BJ (cell line): ENCODE measurements around the gene FAM153A. TPM values are rescaled to one million over a fixed set of nuclear protein-coding genes. Genes with fewer than 3 reads are reported as not detected.
"Not testable (repeated sequence)": the region's sequence is repeated elsewhere in the genome, so short reads cannot be mapped to it uniquely, and the experiment has no call there.

ENCODE experiments used
- CTCF ChIA-PET: fragments of 350-600 bp; formaldehyde crosslinking; extraction: SDS; loops from one replicate; lab custom pipeline; 2021; ENCODE audit warnings: antibody characterized with exemption, inconsistent platforms; lab: Yijun Ruan, JAX
- POLR2A ChIA-PET: fragments of 300-600 bp; sonication (Branson Sonifier 250); formaldehyde crosslinking; extraction: SDS; loops from one replicate; lab custom pipeline; 2021; ENCODE audit warnings: antibody characterized with exemption; lab: Charles Lee
- DNase-seq: peaks from one replicate; pipeline ENCODE4 v3.0.0-alpha.2; 2011; ENCODE audit warnings: low read depth
- H3K27me3 ChIP-seq: 2 replicates; pipeline ENCODE4 v1.6.0; 2011; ENCODE audit warnings: low read length; ENCODE audit not compliant: control insufficient read depth, insufficient read depth
- H3K36me3 ChIP-seq: 2 replicates; pipeline ENCODE4 v1.5.1; 2011; ENCODE audit warnings: low read length; ENCODE audit not compliant: control insufficient read depth, insufficient read depth
- H3K4me3 ChIP-seq: 2 replicates; pipeline ENCODE4 v1.5.1; 2011; ENCODE audit warnings: low read depth, mild to moderate bottlenecking, control low read depth, low read length
- polyA plus RNA-seq: library from polyadenylated mRNA; depleted of rRNA; stranded (reverse); fragments of >200 nt; gene quantifications from 2 replicates; pipeline ENCODE4 v1.2.3, GENCODE V29; 2011; rRNA removed

FAM153A gene
- polyA plus RNA-seq, 1 experiment, result not detected

DNA sequence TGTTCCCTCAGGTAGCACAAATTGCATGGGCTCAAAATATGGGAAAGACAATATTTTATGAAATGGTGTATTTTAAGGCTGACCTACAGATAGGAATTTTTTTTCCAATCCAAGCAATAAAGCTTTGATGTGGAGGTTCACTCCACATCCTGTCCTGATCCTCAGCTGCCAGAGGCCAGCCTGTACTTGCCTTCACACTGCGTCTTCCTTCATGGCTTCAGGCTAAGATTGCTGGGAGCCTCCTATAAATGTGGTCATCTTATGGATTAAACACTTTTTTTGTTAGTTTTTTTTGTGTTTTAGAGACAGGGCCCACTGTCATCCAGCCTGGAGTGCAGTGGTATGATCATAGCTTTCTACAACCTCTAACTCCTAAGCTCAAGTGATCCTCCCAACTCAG lies 67.3 kb downstream of the FAM153A start:
- DNase-seq, CTCF ChIA-PET, H3K4me3 ChIP-seq, POLR2A ChIA-PET, H3K36me3 ChIP-seq, H3K27me3 ChIP-seq: not testable (repeated sequence)

DNA sequence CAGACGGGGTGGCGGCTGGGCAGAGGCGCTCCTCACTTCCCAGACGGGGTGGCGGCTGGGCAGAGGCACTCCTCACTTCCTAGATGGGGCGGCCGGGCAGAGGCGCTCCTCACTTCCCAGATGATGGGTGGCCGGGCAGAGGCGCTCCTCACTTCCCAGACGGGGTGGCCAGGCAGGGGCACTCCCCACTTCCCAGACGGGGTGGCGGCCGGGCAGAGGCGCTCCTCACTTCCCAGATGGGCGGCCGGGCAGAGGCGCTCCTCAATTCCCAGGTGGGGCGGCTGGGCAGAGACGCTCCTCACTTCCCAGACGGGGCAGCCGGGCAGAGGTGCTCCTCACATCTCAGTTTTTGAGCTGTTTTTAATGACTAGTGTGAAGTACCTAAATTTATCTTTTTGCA lies 86.6 kb downstream of the FAM153A start:
- H3K27me3 ChIP-seq, H3K4me3 ChIP-seq, POLR2A ChIA-PET, H3K36me3 ChIP-seq, DNase-seq, CTCF ChIA-PET: not testable (repeated sequence)

DNA sequence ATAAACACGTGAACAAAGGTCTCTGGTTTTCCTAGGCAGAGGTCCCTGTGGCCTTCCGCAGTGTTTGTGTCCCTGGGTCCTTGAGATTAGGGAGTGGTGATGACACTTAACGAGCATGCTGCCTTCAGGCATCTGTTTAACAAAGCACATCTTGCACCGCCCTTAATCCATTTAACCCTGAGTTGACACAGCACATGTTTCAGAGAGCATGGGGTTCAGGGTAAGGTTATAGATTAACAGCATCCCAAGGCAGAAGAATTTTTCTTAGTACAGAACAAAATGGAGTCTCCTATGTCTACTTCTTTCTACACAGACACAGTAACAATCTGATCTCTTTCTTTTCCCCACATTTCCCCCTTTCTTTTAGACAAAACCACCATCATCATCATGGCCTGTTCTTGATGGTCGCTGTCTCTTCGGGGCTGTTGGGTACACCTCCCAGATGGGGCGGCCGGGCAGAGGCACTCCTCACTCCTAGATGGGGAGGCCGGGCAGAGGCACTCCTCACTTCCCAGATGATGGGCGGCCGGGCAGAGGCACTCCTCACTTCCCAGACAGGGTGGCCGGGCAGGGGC lies 87.3 kb downstream of the FAM153A start:
- H3K27me3 ChIP-seq, POLR2A ChIA-PET, H3K36me3 ChIP-seq, CTCF ChIA-PET, H3K4me3 ChIP-seq, DNase-seq: not testable (repeated sequence)

DNA sequence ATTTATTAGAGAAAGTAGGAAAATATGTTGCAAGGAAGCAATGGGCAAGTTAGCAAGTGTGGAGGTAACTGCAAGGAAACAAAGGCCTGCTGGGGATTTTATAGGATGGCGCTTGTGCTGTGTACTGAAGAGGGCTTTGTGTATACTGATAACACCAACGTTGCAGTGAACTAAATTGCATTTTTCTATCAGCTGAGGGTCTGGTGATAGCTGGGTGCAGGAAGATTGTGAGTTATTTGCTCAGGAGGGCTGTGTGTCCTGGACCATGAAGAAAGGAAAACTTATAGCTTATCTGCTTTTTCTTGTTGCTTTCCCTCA lies 88.2 kb downstream of the FAM153A start:
- CTCF ChIA-PET, H3K4me3 ChIP-seq, H3K36me3 ChIP-seq: not testable (repeated sequence)

DNA sequence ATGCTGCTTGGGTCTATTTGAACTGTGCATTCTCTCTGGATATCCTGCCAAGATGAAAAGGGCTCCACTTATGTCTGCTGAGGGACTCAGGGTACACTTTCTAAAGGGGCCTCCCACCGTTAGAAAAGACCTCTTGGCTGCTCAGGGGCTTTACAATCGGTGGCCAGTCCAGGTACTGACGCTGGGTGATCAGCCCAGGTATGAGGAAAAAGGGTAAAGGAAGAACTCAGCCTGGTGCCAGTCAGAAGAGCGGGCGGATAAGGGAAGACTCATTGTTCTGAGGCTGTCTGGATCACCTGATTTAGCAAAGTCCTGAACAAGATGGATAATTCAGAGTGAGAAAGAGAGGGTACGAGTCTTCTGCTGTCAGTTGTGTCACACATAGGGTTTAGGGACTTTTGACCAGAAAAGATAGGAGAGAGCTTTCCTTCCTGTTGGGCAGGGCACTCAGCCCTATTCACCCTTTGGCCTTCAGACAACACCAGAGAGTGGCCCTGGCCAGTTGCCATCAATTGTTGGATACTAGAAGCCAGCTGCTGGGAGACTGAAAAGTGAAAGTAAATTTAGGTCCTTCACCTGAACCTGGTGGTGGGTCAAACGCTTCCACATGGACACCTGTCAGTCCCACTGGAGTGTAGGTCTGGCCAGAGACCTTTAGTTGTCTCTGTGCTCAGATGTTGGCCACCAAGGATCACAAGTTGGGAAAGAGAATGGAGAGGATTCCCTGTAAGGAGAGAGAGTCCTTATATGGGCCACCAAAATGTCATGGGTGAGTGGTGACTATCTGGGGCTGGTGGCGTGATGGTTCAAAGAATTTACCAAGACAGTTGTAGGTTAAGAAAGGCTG lies 88.8 kb downstream of the FAM153A start:
- POLR2A ChIA-PET, result not testable (repeated sequence)

More for the DNA sequence above, 88.2 kb downstream of the FAM153A start:
- H3K27me3 ChIP-seq, DNase-seq, POLR2A ChIA-PET: not testable (repeated sequence)

DNA sequence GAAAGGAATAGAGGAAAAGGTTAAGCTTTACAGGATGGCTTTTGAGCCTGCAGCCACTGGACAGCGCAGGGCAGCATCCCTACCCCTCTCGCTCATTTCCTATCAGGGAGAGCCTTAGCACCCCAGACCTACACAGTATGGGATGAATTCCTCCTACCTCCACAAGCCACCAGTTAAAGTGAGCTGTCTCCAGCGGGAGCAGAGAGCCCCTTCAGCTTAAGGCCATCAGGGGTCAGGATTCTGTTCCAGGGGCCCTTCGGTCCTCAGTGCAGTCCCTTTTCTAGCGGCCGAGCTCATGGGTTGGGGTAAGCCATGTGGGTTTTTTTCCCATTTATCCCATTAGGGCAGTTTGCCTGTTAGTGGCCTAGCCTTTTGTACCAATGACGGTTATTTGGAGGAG lies 89.7 kb downstream of the FAM153A start:
- POLR2A ChIA-PET, DNase-seq, CTCF ChIA-PET, H3K4me3 ChIP-seq, H3K27me3 ChIP-seq, H3K36me3 ChIP-seq: not testable (repeated sequence)

More for the DNA sequence above, 88.8 kb downstream of the FAM153A start:
- H3K36me3 ChIP-seq, H3K27me3 ChIP-seq, DNase-seq, CTCF ChIA-PET, H3K4me3 ChIP-seq: not testable (repeated sequence)

DNA sequence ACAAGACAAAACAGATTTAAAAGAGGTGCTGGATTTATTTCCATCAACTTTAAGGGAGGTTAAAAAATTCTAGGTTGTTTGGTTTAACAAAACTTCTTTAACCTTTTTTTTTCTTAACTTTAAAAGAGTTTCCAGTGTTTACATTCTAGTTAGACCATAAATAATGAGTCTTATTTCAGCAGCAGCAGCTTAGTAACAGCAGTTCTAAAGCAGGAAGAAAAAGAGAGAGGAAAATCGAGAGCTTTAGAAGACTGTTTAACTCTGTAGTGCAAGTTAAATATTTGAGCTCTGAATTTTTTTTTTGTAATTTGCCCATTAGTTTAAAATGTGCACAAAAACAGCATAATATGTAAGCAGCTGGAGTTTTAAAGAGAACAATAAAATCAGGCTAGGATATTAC lies 90.2 kb downstream of the FAM153A start:
- CTCF ChIA-PET, H3K27me3 ChIP-seq, POLR2A ChIA-PET, H3K4me3 ChIP-seq, DNase-seq, H3K36me3 ChIP-seq: not testable (repeated sequence)

DNA sequence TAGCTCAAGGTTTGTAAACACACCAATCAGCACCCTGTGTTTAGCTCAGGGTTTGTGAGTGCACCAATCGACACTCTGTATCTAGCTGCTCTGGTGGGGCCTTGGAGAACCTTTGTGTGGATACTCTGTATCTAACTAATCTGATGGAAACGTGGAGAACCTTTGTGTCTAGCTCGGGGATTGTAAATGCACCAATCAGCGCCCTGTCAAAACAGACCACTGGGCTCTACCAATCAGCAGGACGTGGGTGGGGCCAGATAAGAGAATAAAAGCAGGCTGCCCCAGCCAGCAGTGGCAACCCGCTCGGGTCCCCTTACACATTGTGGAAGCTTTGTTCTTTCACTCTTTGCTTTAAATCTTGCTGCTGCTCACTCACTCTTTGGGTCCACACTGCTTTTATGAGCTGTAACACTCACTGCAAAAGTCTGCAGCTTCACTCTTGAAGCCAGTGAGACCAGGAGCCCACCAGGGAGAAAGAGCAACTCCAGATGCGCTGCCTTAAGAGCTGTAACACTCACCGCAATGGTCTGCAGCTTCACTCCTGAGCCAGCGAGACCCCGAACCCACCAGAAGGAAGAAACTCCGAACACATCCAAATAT lies 93.6 kb downstream of the FAM153A start:
- CTCF ChIA-PET, DNase-seq, H3K36me3 ChIP-seq, H3K4me3 ChIP-seq, POLR2A ChIA-PET, H3K27me3 ChIP-seq: not testable (repeated sequence)

DNA sequence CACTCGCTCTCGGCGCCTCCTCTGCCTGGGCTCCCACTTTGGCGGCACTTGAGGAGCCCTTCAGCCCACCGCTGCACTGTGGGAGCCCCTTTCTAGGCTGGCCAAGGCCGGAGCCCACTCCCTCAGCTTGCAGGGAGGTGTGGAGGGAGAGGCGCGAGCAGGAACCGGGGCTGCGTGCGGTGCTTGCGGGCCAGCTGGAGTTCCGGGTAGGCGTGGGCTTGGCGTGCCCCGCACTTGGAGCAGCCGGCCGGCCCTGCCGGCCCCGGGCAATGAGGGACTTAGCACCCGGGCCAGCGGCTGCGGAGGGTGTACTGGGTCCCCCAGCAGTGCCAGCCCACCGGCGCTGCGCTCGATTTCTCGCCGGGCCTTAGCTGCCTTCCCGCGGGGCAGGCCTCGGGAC lies 94.6 kb downstream of the FAM153A start:
- H3K27me3 ChIP-seq, H3K36me3 ChIP-seq, POLR2A ChIA-PET, CTCF ChIA-PET, H3K4me3 ChIP-seq, DNase-seq: not testable (repeated sequence)

DNA sequence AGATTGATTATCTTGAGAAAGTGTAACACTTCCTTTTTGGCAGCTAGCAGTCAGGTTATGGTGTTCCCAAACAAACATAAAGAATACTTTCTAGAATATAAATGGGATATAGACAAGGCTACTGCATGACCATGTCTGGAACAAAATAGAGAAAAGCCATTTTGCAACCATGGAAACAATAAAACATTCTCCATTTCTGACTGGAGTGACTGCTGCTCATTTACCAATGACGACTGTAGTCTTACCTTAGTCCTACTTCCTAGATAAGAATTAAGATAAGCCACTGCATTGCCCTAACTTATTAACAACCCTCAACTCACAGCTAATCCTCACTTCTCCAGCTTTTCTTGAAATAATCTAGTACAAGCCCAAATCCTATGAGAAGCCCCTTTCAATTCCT lies 100.8 kb downstream of the FAM153A start:
- H3K27me3 ChIP-seq, H3K4me3 ChIP-seq, POLR2A ChIA-PET, H3K36me3 ChIP-seq, DNase-seq, CTCF ChIA-PET: not testable (repeated sequence)

Other genes starting within 250 kb of the FAM153A start
- gene FAM193B, start 228.3 kb downstream of the FAM153A start, polyA plus RNA-seq, result 23.1 and 31.9 TPM in 2 replicates
- gene TMED9, start 190.7 kb downstream of the FAM153A start, polyA plus RNA-seq, result 310 and 391 TPM in 2 replicates
- gene B4GALT7, start 182.8 kb downstream of the FAM153A start, polyA plus RNA-seq, result 23.2 and 39.5 TPM in 2 replicates
- gene PROP1, start 213.3 kb upstream of the FAM153A start, polyA plus RNA-seq, result not detected in 2 replicates